GM12801 (cell line): ENCODE measurements around the gene MARS1.

Experiments
- CTCF ChIP-seq: IDR thresholded peaks from one replicate; pipeline ENCODE4 v1.5.1; 2011; ENCODE audit warnings: control low read depth; ENCODE audit not compliant: insufficient read length; ENCODE audit errors: extremely low read depth

MARS1 gene

GRCh38 chr12:57496822-57497221 lies 9.0 kb downstream of the MARS1 start:
- no peak for TF ChIP-seq CTCF

GRCh38 chr12:57497223-57498131 lies 9.6 kb downstream of the MARS1 start:
- TF ChIP-seq CTCF, result no peak

- no peak for TF ChIP-seq CTCF
Observed at GRCh38 chr12:57498132-57498502, 10.2 kb downstream of the MARS1 start.

- no peak for TF ChIP-seq CTCF
Observed at GRCh38 chr12:57498571-57498970, 10.7 kb downstream of the MARS1 start.

- no peak for TF ChIP-seq CTCF
Observed at GRCh38 chr12:57500213-57500612, 12.3 kb downstream of the MARS1 start.

- TF ChIP-seq CTCF, result no peak
Observed at GRCh38 chr12:57511161-57511560, 23.3 kb downstream of the MARS1 start.

- no peak for TF ChIP-seq CTCF
Observed at GRCh38 chr12:57511588-57512325, 23.9 kb downstream of the MARS1 start.
